ENCODE data around the gene TMEM178B.

TMEM178B gene

GRCh38 chr7:141243368-141243767 is 169.5 kb downstream of the TMEM178B start:
- no peak overlapping the region for H3K4me3 ChIP-seq (ENCODE audit: low read depth, low read length)
- TF ChIP-seq CTCF (IDR thresholded peaks at IDR 0.05; ENCODE audit: insufficient read depth, low read depth, low read length, missing control alignments): no peak

GRCh38 chr7:141244435-141244834 is 170.6 kb downstream of the TMEM178B start:
- no peak overlapping the region for H3K4me3 ChIP-seq (ENCODE audit: low read depth, low read length)
- no peak for TF ChIP-seq CTCF (IDR thresholded peaks at IDR 0.05; ENCODE audit: insufficient read depth, low read depth, low read length, missing control alignments)
- no peak for DNase-seq (ENCODE audit: low read depth)

More at GRCh38 chr7:141243368-141243767, 169.5 kb downstream of the TMEM178B start:
- no peak for DNase-seq (ENCODE audit: low read depth)

- H3K4me3 ChIP-seq (ENCODE audit: low read depth, low read length): no peak overlapping the region
- TF ChIP-seq CTCF (IDR thresholded peaks at IDR 0.05; ENCODE audit: insufficient read depth, low read depth, low read length, missing control alignments): no peak
These were observed 172.6 kb downstream of the TMEM178B start for GRCh38 chr7:141246426-141246825.

GRCh38 chr7:141251180-141251579 is 177.3 kb downstream of the TMEM178B start:
- TF ChIP-seq CTCF (IDR thresholded peaks at IDR 0.05; ENCODE audit: insufficient read depth, low read depth, low read length, missing control alignments): no peak
- no peak for DNase-seq (ENCODE audit: low read depth)

More at GRCh38 chr7:141246426-141246825, 172.6 kb downstream of the TMEM178B start:
- no peak for DNase-seq (ENCODE audit: low read depth)

GRCh38 chr7:141251957-141252356 is 178.1 kb downstream of the TMEM178B start:
- TF ChIP-seq CTCF (IDR thresholded peaks at IDR 0.05; ENCODE audit: insufficient read depth, low read depth, low read length, missing control alignments): no peak
- H3K4me3 ChIP-seq (ENCODE audit: low read depth, low read length): no peak overlapping the region
- no peak for DNase-seq (ENCODE audit: low read depth)

More at GRCh38 chr7:141251180-141251579, 177.3 kb downstream of the TMEM178B start:
- no peak overlapping the region for H3K4me3 ChIP-seq (ENCODE audit: low read depth, low read length)

GRCh38 chr7:141257597-141257996 is 183.7 kb downstream of the TMEM178B start:
- no peak overlapping the region for H3K4me3 ChIP-seq (ENCODE audit: low read depth, low read length)
- no peak for TF ChIP-seq CTCF (IDR thresholded peaks at IDR 0.05; ENCODE audit: insufficient read depth, low read depth, low read length, missing control alignments)
- DNase-seq (ENCODE audit: low read depth): no peak

GRCh38 chr7:141258559-141258958 is 184.7 kb downstream of the TMEM178B start:
- TF ChIP-seq CTCF (IDR thresholded peaks at IDR 0.05; ENCODE audit: insufficient read depth, low read depth, low read length, missing control alignments): no peak
- no peak for DNase-seq (ENCODE audit: low read depth)
- no peak overlapping the region for H3K4me3 ChIP-seq (ENCODE audit: low read depth, low read length)

All from GM12865 (cell line).